ENCODE results near the gene FGB. TPM values are rescaled to one million over a fixed set of nuclear protein-coding genes. Genes with fewer than 3 reads are reported as not detected.
A peak's percentile ranks its signal among the peaks of the same experiment; 100 is the strongest.

FGB gene
- total RNA-seq, 1 donor from 2014 or later = 0.31 TPM

GRCh38 chr4:154606728-154607723, 44.2 kb downstream of the FGB start:
- no peak for TF ChIP-seq CTCF (IDR thresholded peaks at IDR 0.05; ENCODE audit: unreplicated experiment)
- Mint-ChIP-seq H3K9me3 (no peaks in the 10 kb centered on the region), H3K27me3 (ENCODE audit: low read depth) (peaks cover 43% of the 10 kb centered on the region), H3K27ac (no peak overlapping the region), H3K4me1 (peaks cover under 1% of the 10 kb centered on the region), H3K4me3 (no peak overlapping the region), H3K36me3 (no peaks in the 10 kb centered on the region)
- no peak for DNase-seq (ENCODE audit: low spot score in 2 of 2, unreplicated experiment in 2 of 2)

GRCh38 chr4:154608361-154609252, 45.8 kb downstream of the FGB start:
- Mint-ChIP-seq H3K4me1 (peaks cover 4% of the 10 kb centered on the region), H3K27ac (no peak overlapping the region), H3K27me3 (ENCODE audit: low read depth) (peaks cover 45% of the 10 kb centered on the region), H3K4me3 (no peak overlapping the region), H3K9me3 (no peaks in the 10 kb centered on the region), H3K36me3 (no peaks in the 10 kb centered on the region)
- no peak for DNase-seq (ENCODE audit: low spot score in 2 of 2, unreplicated experiment in 2 of 2)
- no peak for TF ChIP-seq CTCF (IDR thresholded peaks at IDR 0.05; ENCODE audit: unreplicated experiment)

GRCh38 chr4:154609532-154609931, 46.7 kb downstream of the FGB start:
- H3K27ac Mint-ChIP-seq = no peak overlapping the region
- no peak for TF ChIP-seq CTCF (IDR thresholded peaks at IDR 0.05; ENCODE audit: unreplicated experiment)
- H3K27me3 Mint-ChIP-seq (ENCODE audit: low read depth) = peaks cover 42% of the 10 kb centered on the region
- no peaks in the 10 kb centered on the region for H3K9me3 Mint-ChIP-seq
- no peak for DNase-seq (ENCODE audit: low spot score in 2 of 2, unreplicated experiment in 2 of 2)
- peaks cover 4% of the 10 kb centered on the region for H3K4me1 Mint-ChIP-seq
- H3K36me3 Mint-ChIP-seq = no peaks in the 10 kb centered on the region
- no peak overlapping the region for H3K4me3 Mint-ChIP-seq

- H3K27me3 Mint-ChIP-seq (ENCODE audit: low read depth) = peaks cover 38% of the 10 kb centered on the region
- no peak for DNase-seq (ENCODE audit: low spot score in 2 of 2, unreplicated experiment in 2 of 2)
- H3K27ac Mint-ChIP-seq = no peak overlapping the region
- H3K4me3 Mint-ChIP-seq = no peak overlapping the region
- no peaks in the 10 kb centered on the region for H3K36me3 Mint-ChIP-seq
- TF ChIP-seq CTCF (IDR thresholded peaks at IDR 0.05; ENCODE audit: unreplicated experiment) = no peak
- no peaks in the 10 kb centered on the region for H3K9me3 Mint-ChIP-seq
- H3K4me1 Mint-ChIP-seq = peaks cover 5% of the 10 kb centered on the region
Measured at GRCh38 chr4:154610582-154610981, 47.8 kb downstream of the FGB start.

GRCh38 chr4:154611833-154612232, 49.0 kb downstream of the FGB start:
- peaks cover 12% of the 10 kb centered on the region for H3K4me1 Mint-ChIP-seq
- H3K27ac Mint-ChIP-seq = peak overlapping the region; percentile 12
- H3K9me3 Mint-ChIP-seq = no peaks in the 10 kb centered on the region
- no peak for DNase-seq (ENCODE audit: low spot score in 2 of 2, unreplicated experiment in 2 of 2)
- H3K4me3 Mint-ChIP-seq = no peak overlapping the region
- H3K36me3 Mint-ChIP-seq = no peaks in the 10 kb centered on the region
- TF ChIP-seq CTCF (IDR thresholded peaks at IDR 0.05; ENCODE audit: unreplicated experiment) = no peak
- peaks cover 31% of the 10 kb centered on the region for H3K27me3 Mint-ChIP-seq (ENCODE audit: low read depth)
